ENCODE measurements around the gene BARX2.

- TF ChIP-seq POLR2A (IDR thresholded peaks at IDR 0.05; ENCODE audit: low read length) (no peak), GATA1 (IDR thresholded peaks at IDR 0.05; ENCODE audit: low read depth, low read length) (no peak)
Measured at GRCh38 chr11:129444274-129444673, 68.6 kb downstream of the BARX2 start.
